ENCODE measurements around the gene AWAT2.

AWAT2 gene

GRCh38 chrX:70062076-70062475 is 12.3 kb upstream of the AWAT2 start, which contains the start of gene OTUD6A:
OTUD6A (plus strand) TSS chrX:70062457; CDS start chrX:70062525, 68 bp downstream.
- TF ChIP-seq EZH2 (optimal IDR thresholded peaks at IDR 0.05; ENCODE audit: low read depth, low read length) = no peak
- no peak for TF ChIP-seq CTCF (IDR thresholded peaks at IDR 0.05; ENCODE audit: low read length)
- H3K4me1 ChIP-seq (ENCODE audit: low read length) = no peaks in the 10 kb centered on the region
- H3K4me3 ChIP-seq (ENCODE audit: low read length) = no peak within 1 kb of the TSS
- no peaks in the 10 kb centered on the region for H3K36me3 ChIP-seq (replicated peaks; ENCODE audit: insufficient read depth, low read length)
- H3F3A ChIP-seq (ENCODE audit: insufficient read depth, low read length) = no peaks in the 10 kb centered on the region
- H3K79me2 ChIP-seq (ENCODE audit: low read length) = no peaks in the 10 kb centered on the region
- no peak for DNase-seq
- H3K9ac ChIP-seq (ENCODE audit: low read length) = no peak within 1 kb of the TSS
- no peaks in the 10 kb centered on the region for H3K9me3 ChIP-seq (replicated peaks; ENCODE audit: insufficient read depth, low read length)
- no peak within 1 kb of the TSS for H3K4me2 ChIP-seq (ENCODE audit: low read depth, low read length)
- no peaks in the 10 kb centered on the region for H3K27me3 ChIP-seq (replicated peaks; ENCODE audit: insufficient read depth, low read length)
- H2AFZ ChIP-seq (ENCODE audit: low read length) = no peak within 1 kb of the TSS
- no peaks in the 10 kb centered on the region for H4K20me1 ChIP-seq (ENCODE audit: insufficient read depth, low read length)
- H3K9me2 ChIP-seq (replicated peaks; ENCODE audit: insufficient read depth, low read length) = no peaks in the 10 kb centered on the region
- H3K27ac ChIP-seq (ENCODE audit: low read length) = no peak within 1 kb of the TSS

GRCh38 chrX:70054391-70054790 is 4.7 kb upstream of the AWAT2 start:
- H3K27me3 ChIP-seq (replicated peaks; ENCODE audit: insufficient read depth, low read length) = no peaks in the 10 kb centered on the region
- H3K4me2 ChIP-seq (ENCODE audit: low read depth, low read length) = no peak overlapping the region
- H3K27ac ChIP-seq (ENCODE audit: low read length) = no peak overlapping the region
- no peaks in the 10 kb centered on the region for H4K20me1 ChIP-seq (ENCODE audit: insufficient read depth, low read length)
- no peak overlapping the region for H3K4me3 ChIP-seq (ENCODE audit: low read length)
- DNase-seq = no peak
- H3F3A ChIP-seq (ENCODE audit: insufficient read depth, low read length) = no peaks in the 10 kb centered on the region
- no peaks in the 10 kb centered on the region for H3K4me1 ChIP-seq (ENCODE audit: low read length)
- no peaks in the 10 kb centered on the region for H3K9me2 ChIP-seq (replicated peaks; ENCODE audit: insufficient read depth, low read length)
- no peak overlapping the region for H2AFZ ChIP-seq (ENCODE audit: low read length)
- no peaks in the 10 kb centered on the region for H3K79me2 ChIP-seq (ENCODE audit: low read length)
- H3K36me3 ChIP-seq (replicated peaks; ENCODE audit: insufficient read depth, low read length) = no peaks in the 10 kb centered on the region
- H3K9me3 ChIP-seq (replicated peaks; ENCODE audit: insufficient read depth, low read length) = no peaks in the 10 kb centered on the region
- TF ChIP-seq CTCF (IDR thresholded peaks at IDR 0.05; ENCODE audit: low read length) = no peak
- no peak for TF ChIP-seq EZH2phosphoT487 (IDR thresholded peaks at IDR 0.05; ENCODE audit: low read length)
- no peak for TF ChIP-seq EZH2 (optimal IDR thresholded peaks at IDR 0.05; ENCODE audit: low read depth, low read length)
- H3K9ac ChIP-seq (ENCODE audit: low read length) = no peak overlapping the region

- no peaks in the 10 kb centered on the region for H3K4me1 ChIP-seq (ENCODE audit: low read length)
- no peak overlapping the region for H3K4me2 ChIP-seq (ENCODE audit: low read depth, low read length)
- no peak overlapping the region for H3K4me3 ChIP-seq (ENCODE audit: low read length)
- no peak for TF ChIP-seq EZH2 (optimal IDR thresholded peaks at IDR 0.05; ENCODE audit: low read depth, low read length)
- TF ChIP-seq EZH2phosphoT487 (IDR thresholded peaks at IDR 0.05; ENCODE audit: low read length) = no peak
- no peak for TF ChIP-seq CTCF (IDR thresholded peaks at IDR 0.05; ENCODE audit: low read length)
- no peaks in the 10 kb centered on the region for H3F3A ChIP-seq (ENCODE audit: insufficient read depth, low read length)
- no peak for DNase-seq
- no peak overlapping the region for H3K9ac ChIP-seq (ENCODE audit: low read length)
- no peaks in the 10 kb centered on the region for H3K9me3 ChIP-seq (replicated peaks; ENCODE audit: insufficient read depth, low read length)
- no peaks in the 10 kb centered on the region for H3K79me2 ChIP-seq (ENCODE audit: low read length)
- H3K27ac ChIP-seq (ENCODE audit: low read length) = no peak overlapping the region
- no peaks in the 10 kb centered on the region for H3K9me2 ChIP-seq (replicated peaks; ENCODE audit: insufficient read depth, low read length)
- no peaks in the 10 kb centered on the region for H3K36me3 ChIP-seq (replicated peaks; ENCODE audit: insufficient read depth, low read length)
- H4K20me1 ChIP-seq (ENCODE audit: insufficient read depth, low read length) = no peaks in the 10 kb centered on the region
- H3K27me3 ChIP-seq (replicated peaks; ENCODE audit: insufficient read depth, low read length) = no peaks in the 10 kb centered on the region
- no peak overlapping the region for H2AFZ ChIP-seq (ENCODE audit: low read length)
Measured at GRCh38 chrX:70052895-70053615, 3.3 kb upstream of the AWAT2 start.

Data from MM.1S (cell line).